GM12878 (cell line): ENCODE results near the gene PTPN2. TPM values are rescaled to one million over a fixed set of nuclear protein-coding genes. Genes with fewer than 3 reads are reported as not detected.

Experiments used
- ATAC-seq: fragments of 200-7000 bp; cut with Tn5 transposase; 3 replicates; pipeline ENCODE4 v1.9.1; 2020; ENCODE audit warnings: mild to moderate bottlenecking, moderate library complexity
- BruUV-seq: library from RNA; stranded (reverse); fragments of 400-500 nt; replicated peaks from 2 replicates; lab custom pipeline; 2021; lab: Mats Ljungman, UMichigan
- CTCF ChIA-PET: fragments of 300-600 bp; sonication (Branson Sonifier 250); formaldehyde crosslinking; extraction: SDS; loops from one replicate; lab custom pipeline; 2021; ENCODE audit warnings: inconsistent platforms; lab: Yijun Ruan, JAX
- POLR2A ChIA-PET: fragments of 350-600 bp; formaldehyde crosslinking; extraction: SDS; loops from one replicate; lab custom pipeline; 2021; ENCODE audit warnings: inconsistent platforms; lab: Charles Lee
- RAD21 ChIA-PET: fragments of 300-600 bp; sonication (Branson Sonifier 250); formaldehyde crosslinking; loops from one replicate; lab custom pipeline; 2023; ENCODE audit warnings: antibody characterized with exemption; ENCODE audit not compliant: unreplicated experiment; lab: Charles Lee
- SMC1A ChIA-PET: fragments of 300-600 bp; sonication (Branson Sonifier 250); formaldehyde crosslinking; loops from one replicate; lab custom pipeline; 2023; ENCODE audit not compliant: unreplicated experiment, uncharacterized antibody; lab: Charles Lee
- DNase-seq: peaks from one replicate; pipeline ENCODE4 v3.0.0-alpha.2; 2011; ENCODE audit warnings: low read depth, low spot score
- FAIRE-seq: peaks from 3 replicates; lab custom pipeline; 2011; peaks lifted over from hg19 to GRCh38; lab: Jason Lieb, UNC
- H2AFZ ChIP-seq: 2 replicates; pipeline ENCODE4 v1.6.0; 2011; ENCODE audit warnings: low read depth, low read length, control low read depth; ENCODE audit not compliant: control insufficient read depth
- H3K27ac ChIP-seq: 2 replicates; pipeline ENCODE4 v1.5.1; 2011; ENCODE audit warnings: control low read depth; ENCODE audit not compliant: control insufficient read depth, insufficient read depth
- H3K27me3 ChIP-seq, 2 experiments: replicated peaks in 1 of 2; 2 replicates each; pipeline versions ENCODE4 v1.6.0 to v1.6.1; 2011; ENCODE audit warnings: low read length in 1 of 2; ENCODE audit not compliant: control insufficient read depth in 2 of 2, insufficient read depth in 2 of 2
- H3K36me3 ChIP-seq, 2 experiments: 2 replicates each; pipeline ENCODE4 v1.5.1; 2011; ENCODE audit warnings: low read length in 1 of 2; ENCODE audit not compliant: control insufficient read depth in 2 of 2, insufficient read depth in 2 of 2
- H3K4me1 ChIP-seq: 2 replicates; pipeline ENCODE4 v1.6.1; 2011; ENCODE audit warnings: mild to moderate bottlenecking, low read length, moderate library complexity, mixed read lengths; ENCODE audit not compliant: control insufficient read depth, insufficient read depth
- H3K4me2 ChIP-seq: 2 replicates; pipeline ENCODE4 v1.6.0; 2011; ENCODE audit warnings: control low read depth; ENCODE audit not compliant: control insufficient read depth, insufficient read depth
- H3K4me3 ChIP-seq: fragments of 200-600 bp; sonication (generic); 2 replicates; pipeline ENCODE4 v1.5.1; 2016
- H3K79me2 ChIP-seq: 2 replicates; pipeline ENCODE4 v1.6.0; 2011; ENCODE audit warnings: low read length; ENCODE audit not compliant: control insufficient read depth, insufficient read depth
- H3K9ac ChIP-seq: 2 replicates; pipeline ENCODE4 v1.8.0; 2011; ENCODE audit warnings: low read length, control low read depth, mixed read lengths; ENCODE audit not compliant: control insufficient read depth, insufficient read depth
- H3K9me3 ChIP-seq: replicated peaks from 3 replicates; pipeline ENCODE4 v1.5.1; 2011; ENCODE audit warnings: mild to moderate bottlenecking, low read length; ENCODE audit not compliant: control insufficient read depth, insufficient read depth
- H4K20me1 ChIP-seq: 2 replicates; pipeline ENCODE4 v1.6.0; 2011; ENCODE audit not compliant: control insufficient read depth, insufficient read depth
- HDGF ChIP-seq: fragments of 450-650 bp; IDR thresholded peaks from 2 replicates; pipeline ENCODE4 v1.6.1; 2016; ENCODE audit warnings: antibody characterized with exemption
- IKZF2 ChIP-seq, 2 experiments: fragments of 450-650 bp; IDR thresholded peaks; 2 replicates each; pipeline ENCODE4 v1.6.1; 2017; ENCODE audit warnings: mild to moderate bottlenecking in 2 of 2, moderate library complexity in 2 of 2
- KLF5 ChIP-seq: fragments of 450-650 bp; IDR thresholded peaks from 2 replicates; pipeline ENCODE4 v1.6.1; 2014; ENCODE audit warnings: mild to moderate bottlenecking; ENCODE audit not compliant: partially characterized antibody
- NFIC ChIP-seq: IDR thresholded peaks from 2 replicates; pipeline ENCODE4 v1.6.1; 2012; ENCODE audit warnings: low read depth, mild to moderate bottlenecking, inconsistent platforms, low read length, moderate library complexity
- PAX5 ChIP-seq: IDR thresholded peaks from 2 replicates; pipeline ENCODE4 v1.6.1; 2011; ENCODE audit warnings: low read depth, low read length, borderline replicate concordance
- POLR2AphosphoS5 ChIP-seq: IDR thresholded peaks from 2 replicates; pipeline ENCODE4 v1.6.1; 2011; ENCODE audit warnings: mild to moderate bottlenecking, low read length, inconsistent platforms
- STAT1 ChIP-seq: fragments of 450-650 bp; conservative IDR thresholded peaks from 2 replicates; pipeline ENCODE4 v1.6.1; 2014; ENCODE audit warnings: antibody characterized with exemption, mild to moderate bottlenecking
- TBL1XR1 ChIP-seq: IDR thresholded peaks from 2 replicates; pipeline ENCODE4 v1.6.1; 2012; ENCODE audit warnings: low read depth, low read length, improper control_type of control experiment
- WGBS: methylation state at CpG from one replicate; pipeline ENCODE4 v1.1.6; 2016; ENCODE audit warnings: low lambda C conversion rate; ENCODE audit not compliant: insufficient replicate concordance, insufficient coverage; ENCODE audit errors: missing lambda C conversion rate; 5-methylcytosine and 5-hydroxymethylcytosine counted together
- in situ Hi-C: fragments of 300-500 bp; cut with MboI; formaldehyde crosslinking; loops from 9 replicates; pipeline ENCODE4 v1.14.3; 2018; ENCODE audit warnings: mixed read lengths
- intact Hi-C: fragments of 100-400 bp; cut with micrococcal nuclease; formaldehyde crosslinking; loops from one replicate; pipeline ENCODE4 v1.14.2; 2022; ENCODE audit not compliant: unreplicated experiment
- polyA plus RNA-seq, 11 experiments: library from polyadenylated mRNA; depleted of rRNA in 4 of 11; unstranded in 6 of 11; stranded (reverse) in 5 of 11; fragments of >200 nt; fragmentation: Nextera tagmentation in 4 of 11; fragmentation: Illumina TruSeq in 1 of 11; extraction: Ambion mirVana in 4 of 11; extraction: Trizol in 1 of 11; gene quantifications; 1 replicate in 1 of 11; 2 replicates in 10 of 11; pipeline versions ENCODE4 v1.2.1 to v1.2.3, GENCODE V29; 2011 to 2016; ENCODE audit warnings: inconsistent platforms in 2 of 11, missing spikeins in 2 of 11, low read depth in 1 of 11
- total RNA-seq, 4 experiments: library from RNA; depleted of rRNA in 3 of 4; stranded (reverse); fragments of >200 nt in 3 of 4; fragmentation: Illumina TruSeq in 1 of 4; extraction: Trizol in 1 of 4; gene quantifications; 2 replicates each; pipeline versions ENCODE4 v1.2.1 to v1.2.3, GENCODE V29; 2013 to 2021
- TF ChIP-seq, protein P1 (sequence below): IDR thresholded peaks from 2 replicates; pipeline ENCODE4 v1.6.1; 2011; ENCODE audit warnings: mild to moderate bottlenecking, low read depth, low read length, moderate library complexity; ENCODE audit not compliant: insufficient replicate concordance

PTPN2 gene
- total and polyA plus RNA-seq, 10 of the 15 experiments (the other 5 are each of a cell fraction or from before 2014, with no cell fraction given): 46.5 to 86.7 (median 64.6) TPM

DNA sequence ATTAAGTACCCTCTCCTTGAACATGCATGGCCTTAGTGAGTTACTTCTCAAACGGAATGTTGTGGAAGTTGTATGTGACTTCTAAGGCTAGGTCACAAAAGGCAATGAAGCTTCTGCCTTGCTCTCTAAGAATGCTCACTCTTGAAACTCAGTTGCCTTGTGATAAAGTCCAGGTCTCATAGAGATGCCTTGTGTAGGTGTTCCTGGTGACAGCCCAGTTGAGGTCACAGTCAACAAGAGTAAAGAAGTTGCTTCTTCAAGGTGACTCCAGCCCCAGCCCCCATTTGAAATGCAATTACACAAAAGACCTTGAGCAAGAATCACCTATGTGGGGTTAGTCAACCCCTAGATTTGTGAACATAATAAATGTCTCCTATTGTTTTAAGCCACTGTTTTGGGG, 35.6 kb downstream of the PTPN2 start:
- SMC1A ChIA-PET: interaction anchor here (1.0 to 1.2 kb wide), 2 partner anchors 10 to 12 kb away, joined by 3 read pairs; no protein-coding TSS in a partner anchor
- intact Hi-C loops (no loop called here), in situ Hi-C loops (no loop called here)
- H3K27me3 ChIP-seq: no peaks in the 10 kb centered on the region
- ATAC-seq (no peak), DNase-seq (no peak), FAIRE-seq (no peak)
- H3K4me1 ChIP-seq: peaks cover 19% of the 10 kb centered on the region
- POLR2A ChIA-PET: interaction anchor here (0.6 kb wide), 1 partner anchor 35 kb away, joined by 11 read pairs; no protein-coding TSS in a partner anchor
- 93% methylated on average over 1 of the region's 1 CpG for WGBS
- CTCF ChIA-PET: interaction anchor here (0.6 to 1.8 kb wide), 2 partner anchors 43 to 123 kb away, joined by 4 to 7 read pairs; no protein-coding TSS in a partner anchor
- H3K27ac ChIP-seq: no peak overlapping the region
- no peaks in the 10 kb centered on the region; the same call in 2 of the 3 replicates for H3K9me3 ChIP-seq
- no peak overlapping the region for H3K4me3 ChIP-seq
- TF ChIP-seq POLR2AphosphoS5: no peak
- TF ChIP-seq NFIC: no peak
- TF ChIP-seq, protein P1, sequence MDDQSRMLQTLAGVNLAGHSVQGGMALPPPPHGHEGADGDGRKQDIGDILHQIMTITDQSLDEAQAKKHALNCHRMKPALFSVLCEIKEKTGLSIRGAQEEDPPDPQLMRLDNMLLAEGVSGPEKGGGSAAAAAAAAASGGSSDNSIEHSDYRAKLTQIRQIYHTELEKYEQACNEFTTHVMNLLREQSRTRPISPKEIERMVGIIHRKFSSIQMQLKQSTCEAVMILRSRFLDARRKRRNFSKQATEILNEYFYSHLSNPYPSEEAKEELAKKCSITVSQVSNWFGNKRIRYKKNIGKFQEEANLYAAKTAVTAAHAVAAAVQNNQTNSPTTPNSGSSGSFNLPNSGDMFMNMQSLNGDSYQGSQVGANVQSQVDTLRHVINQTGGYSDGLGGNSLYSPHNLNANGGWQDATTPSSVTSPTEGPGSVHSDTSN: no peak
- TF ChIP-seq STAT1: no peak
- TF ChIP-seq PAX5: no peak
- no peak for TF ChIP-seq KLF5
- TF ChIP-seq HDGF: no peak
- no peak for TF ChIP-seq IKZF2 (IDR thresholded peaks at IDR 0.05)
- TF ChIP-seq TBL1XR1: no peak
- no peaks in the 10 kb centered on the region for H4K20me1 ChIP-seq
- H3K4me2 ChIP-seq: no peak overlapping the region
- H2AFZ ChIP-seq: no peak overlapping the region
- H3K36me3 ChIP-seq: peaks cover 0 to 9% of the 10 kb centered on the region in 2 experiments; a peak in 2 of 4 replicates
- H3K9ac ChIP-seq: no peak overlapping the region
- RAD21 ChIA-PET: no interaction called here
- peaks cover 26% of the 10 kb centered on the region for H3K79me2 ChIP-seq
- no TSS peak for BruUV-seq
